ENCODE data around the gene ARID3A. TPM values are rescaled to one million over a fixed set of nuclear protein-coding genes. Genes with fewer than 3 reads are reported as not detected.
A peak's percentile ranks its signal among the peaks of the same experiment; 100 is the strongest.

ARID3A gene
- polyA plus RNA-seq, 10 donors, result 6.9 to 13.1 (median 10.4) TPM

DNA sequence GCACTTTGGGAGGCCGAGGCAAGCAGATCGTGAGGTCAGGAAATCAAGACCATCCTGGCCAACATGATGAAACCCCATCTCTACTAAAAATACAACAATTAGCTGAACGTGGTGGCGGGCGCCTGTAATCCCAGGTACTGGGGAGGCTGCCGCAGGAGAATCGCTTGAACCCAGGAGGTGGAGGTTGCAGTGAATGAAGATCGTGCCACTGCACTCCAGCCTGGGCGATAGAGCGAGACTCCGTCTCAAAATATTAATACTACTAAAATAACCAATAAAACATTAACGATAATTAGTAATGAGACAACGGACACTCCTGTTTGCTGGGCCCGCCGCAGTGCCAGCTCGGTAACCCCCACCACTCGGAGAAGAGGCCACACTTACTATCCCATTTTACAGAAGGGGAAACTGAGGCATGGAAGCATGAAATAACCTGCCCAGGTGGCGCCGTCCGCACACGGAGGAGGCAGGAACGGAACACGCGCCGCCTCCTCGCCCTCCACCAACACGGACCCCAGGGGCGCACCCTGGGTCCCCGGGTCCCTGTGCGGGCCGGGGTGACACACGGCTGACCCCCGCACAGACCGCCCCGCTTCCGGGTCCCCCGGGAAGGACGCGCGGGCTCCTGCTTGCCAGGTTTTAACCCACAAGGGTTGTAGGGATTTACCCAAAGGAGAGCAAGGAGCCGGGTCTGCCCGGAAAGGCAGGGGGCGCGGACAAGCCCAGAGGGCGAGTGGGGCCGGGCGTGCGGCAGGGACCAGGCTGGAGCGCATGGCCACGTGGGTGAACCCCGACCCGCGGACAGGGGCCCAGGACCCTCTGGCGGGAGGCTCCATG is 14.4 kb upstream of the ARID3A start:
- DNase-seq, result no peak

DNA sequence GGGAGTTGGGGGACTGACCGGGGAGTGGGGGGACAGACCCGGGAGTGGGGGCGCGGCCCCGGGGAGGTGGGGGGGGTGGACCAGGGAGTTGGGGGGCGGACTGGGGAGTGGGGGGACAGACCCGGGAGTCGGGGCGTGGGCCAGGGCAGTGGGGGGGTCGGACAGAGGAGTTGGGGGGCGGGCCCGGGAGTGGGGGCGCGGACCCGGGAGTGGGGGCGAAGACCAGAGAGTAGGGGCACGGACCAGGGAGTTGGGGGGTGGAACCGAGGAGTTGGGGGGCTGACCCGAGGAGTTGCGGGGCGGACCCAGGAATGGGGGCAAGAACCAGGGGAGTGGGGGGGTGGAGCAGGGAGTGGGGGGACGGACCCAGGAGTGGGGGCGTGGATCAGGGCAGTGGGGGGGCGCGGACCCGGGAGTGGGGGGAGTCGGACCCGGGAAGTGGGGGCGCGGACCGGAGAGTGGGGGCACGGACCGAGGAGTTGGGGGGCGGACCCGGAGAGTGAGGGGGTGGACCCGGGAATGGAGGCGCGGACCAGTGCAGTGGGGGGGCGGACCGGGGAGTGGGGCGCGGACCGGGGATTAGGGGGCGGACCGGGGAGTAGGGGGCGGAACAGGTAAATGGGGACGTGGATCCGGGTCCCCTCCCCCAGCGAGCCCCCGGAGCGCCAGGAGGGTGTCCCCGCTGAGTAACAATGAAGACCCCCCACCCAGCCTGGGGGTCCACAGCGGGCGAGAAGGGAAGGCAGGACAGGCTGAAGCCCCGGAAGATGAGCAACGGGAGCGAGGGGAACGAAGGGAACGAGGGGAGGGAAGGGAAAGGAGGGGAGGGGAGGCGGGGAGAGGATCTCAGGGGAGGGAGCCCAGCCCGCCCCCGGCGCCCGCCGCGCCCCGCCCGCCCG is 13.4 kb upstream of the ARID3A start:
- peak in 1 of 3 donors; percentile 60 for DNase-seq

DNA sequence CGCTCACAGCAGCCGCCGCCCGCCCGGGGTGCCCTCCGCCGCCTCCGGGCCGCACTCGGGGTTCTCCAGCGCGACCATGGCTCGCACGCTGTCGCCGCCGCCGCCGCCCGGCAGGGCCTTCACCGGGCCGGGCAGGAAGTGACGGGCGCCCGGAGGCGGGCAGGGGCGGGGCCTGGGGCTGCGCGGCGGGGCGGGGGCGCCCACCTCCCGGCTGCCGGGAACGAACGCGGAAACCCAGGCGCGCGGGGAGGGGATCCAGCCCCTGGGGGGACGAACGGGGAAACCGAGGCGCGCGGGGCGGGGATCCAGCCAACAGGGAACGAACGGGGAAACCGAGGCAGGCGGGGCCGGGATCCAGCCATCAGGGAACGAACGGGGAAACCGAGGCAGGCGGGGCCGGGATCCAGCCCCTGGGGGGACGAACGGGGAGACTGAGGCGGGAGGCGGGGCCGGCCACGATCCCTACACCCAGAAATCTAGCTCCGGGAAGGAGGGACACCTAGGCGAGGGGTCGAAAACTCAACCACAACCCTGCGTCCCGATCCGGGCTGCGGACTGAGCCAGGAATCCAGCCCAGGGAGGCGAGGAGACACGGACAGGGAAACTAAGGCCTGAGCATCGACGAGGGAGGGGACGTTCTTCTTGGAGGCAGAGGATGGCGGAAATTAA is 12.6 kb upstream of the ARID3A start, which contains the start of gene R3HDM4:
R3HDM4 (minus strand) TSS at position 140 of the 669 bp plus-strand sequence; CDS start at position 78, 62 bp downstream.
- peak; percentile 56 to 86 (median 77) for DNase-seq

DNA sequence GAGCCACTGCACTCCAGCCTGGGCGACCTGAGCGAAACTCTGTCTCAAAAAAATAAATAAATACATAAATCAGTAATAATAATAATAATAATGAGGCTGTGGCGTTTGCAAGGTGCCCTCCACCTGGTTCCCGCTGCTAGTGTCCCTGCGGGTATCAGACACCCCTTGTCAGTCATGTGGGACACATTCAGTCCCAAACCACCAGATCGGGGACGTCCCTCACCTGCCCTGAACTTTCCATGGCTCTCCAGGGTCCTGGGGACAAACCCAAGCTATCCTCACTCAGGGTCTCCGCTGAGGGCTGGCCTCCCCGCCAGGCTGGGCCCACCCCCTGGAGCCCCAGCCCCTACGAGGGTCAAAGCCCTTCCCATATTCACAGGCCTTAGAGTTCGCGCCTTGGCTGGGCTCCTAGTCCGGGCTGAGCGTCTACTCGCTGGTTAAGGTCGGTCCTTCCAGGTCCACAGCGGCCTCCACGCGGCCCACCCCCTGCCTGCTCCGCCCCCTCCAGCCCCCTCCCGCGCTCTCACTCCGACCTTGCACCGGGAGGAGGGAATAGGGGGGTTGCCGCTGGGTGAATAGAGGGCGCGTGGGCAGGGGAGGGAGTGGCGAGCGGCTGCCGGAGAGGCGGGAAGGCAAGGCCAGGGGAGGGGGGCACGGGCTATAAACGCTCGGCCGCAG is 9.1 kb upstream of the ARID3A start:
- DNase-seq, result peak in 1 of 3 donors; percentile 29

DNA sequence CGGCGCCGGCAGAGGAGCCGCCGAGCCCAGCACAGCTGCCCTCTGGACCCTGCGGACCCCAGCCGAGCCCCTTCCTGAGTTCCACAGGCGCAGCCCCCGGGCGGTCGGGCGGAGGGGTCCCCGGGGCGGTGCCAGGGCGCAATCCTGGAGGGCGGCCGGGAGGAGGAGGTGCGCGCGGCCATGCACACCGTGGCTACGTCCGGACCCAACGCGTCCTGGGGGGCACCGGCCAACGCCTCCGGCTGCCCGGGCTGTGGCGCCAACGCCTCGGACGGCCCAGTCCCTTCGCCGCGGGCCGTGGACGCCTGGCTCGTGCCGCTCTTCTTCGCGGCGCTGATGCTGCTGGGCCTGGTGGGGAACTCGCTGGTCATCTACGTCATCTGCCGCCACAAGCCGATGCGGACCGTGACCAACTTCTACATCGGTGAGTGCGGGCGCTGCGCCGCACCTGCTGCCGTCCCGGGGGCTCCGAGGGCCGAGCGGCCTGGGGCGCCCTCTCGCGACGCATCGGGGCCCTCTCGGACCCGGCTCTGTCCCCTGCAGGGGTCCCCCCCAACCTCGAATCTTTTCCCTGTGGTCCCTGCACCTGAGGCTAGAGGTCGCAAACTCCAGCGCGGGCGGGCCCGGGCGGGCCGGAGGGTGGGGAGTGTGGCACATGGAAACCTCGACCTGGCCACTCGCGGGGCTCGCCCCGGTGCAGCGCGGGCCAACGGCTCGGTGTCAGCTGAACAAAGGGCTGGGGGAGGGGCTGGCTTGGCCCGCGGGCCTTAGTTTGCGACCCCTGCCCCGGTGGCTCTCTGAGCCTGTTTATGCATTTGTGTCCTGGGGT is 8.3 kb upstream of the ARID3A start, which contains the start of gene KISS1R:
KISS1R (plus strand) TSS at position 11 of the 829 bp plus-strand sequence; CDS start at position 181, 170 bp downstream.
- peak in 1 of 3 donors; percentile 54 for DNase-seq

DNA sequence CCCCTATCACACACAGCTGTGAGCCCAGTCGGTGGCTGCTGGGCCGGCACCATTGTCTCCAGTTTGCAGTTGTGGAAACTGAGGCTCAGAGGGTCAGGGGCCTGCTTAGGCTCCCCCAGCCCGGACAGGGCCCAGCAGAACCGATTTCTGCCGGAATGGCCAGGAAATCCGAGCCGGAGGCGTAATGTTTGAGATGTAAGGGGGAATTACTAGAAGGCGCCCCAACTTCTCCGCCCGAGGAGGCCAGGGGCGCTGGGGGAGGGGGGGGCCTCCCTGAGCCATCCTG is 7.7 kb upstream of the ARID3A start:
- DNase-seq, result peak in 1 of 3 donors; percentile 27

DNA sequence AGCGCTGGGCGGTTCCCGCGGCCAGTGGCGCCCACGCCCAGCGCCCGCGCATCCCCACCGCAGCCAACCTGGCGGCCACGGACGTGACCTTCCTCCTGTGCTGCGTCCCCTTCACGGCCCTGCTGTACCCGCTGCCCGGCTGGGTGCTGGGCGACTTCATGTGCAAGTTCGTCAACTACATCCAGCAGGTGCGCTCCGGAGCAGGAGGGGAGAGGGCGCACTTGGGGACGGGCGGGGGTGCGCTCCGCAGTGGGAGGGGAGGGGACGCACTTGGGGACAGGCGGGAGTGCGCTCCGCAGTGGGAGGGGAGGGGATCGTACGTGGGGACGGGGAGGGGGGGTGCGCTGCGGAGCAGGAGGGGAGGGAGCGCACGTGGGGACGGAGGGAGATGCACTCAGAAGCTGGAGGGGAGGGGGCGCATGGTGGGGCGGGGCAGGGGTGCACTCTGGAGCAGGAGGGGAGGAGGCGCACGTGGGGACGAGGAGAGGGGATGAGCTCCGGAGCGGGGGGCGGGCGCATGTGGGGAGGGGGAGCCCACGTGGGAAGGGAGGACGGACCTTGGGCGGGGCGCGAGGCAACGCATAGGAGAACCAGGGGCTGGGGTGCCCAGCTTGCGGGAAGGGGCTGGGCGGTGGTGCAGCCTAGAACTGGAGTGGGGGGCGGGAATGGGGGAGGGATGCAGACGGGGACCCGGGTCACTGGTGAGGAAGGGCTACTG is 7.2 kb upstream of the ARID3A start:
- DNase-seq, result no peak

DNA sequence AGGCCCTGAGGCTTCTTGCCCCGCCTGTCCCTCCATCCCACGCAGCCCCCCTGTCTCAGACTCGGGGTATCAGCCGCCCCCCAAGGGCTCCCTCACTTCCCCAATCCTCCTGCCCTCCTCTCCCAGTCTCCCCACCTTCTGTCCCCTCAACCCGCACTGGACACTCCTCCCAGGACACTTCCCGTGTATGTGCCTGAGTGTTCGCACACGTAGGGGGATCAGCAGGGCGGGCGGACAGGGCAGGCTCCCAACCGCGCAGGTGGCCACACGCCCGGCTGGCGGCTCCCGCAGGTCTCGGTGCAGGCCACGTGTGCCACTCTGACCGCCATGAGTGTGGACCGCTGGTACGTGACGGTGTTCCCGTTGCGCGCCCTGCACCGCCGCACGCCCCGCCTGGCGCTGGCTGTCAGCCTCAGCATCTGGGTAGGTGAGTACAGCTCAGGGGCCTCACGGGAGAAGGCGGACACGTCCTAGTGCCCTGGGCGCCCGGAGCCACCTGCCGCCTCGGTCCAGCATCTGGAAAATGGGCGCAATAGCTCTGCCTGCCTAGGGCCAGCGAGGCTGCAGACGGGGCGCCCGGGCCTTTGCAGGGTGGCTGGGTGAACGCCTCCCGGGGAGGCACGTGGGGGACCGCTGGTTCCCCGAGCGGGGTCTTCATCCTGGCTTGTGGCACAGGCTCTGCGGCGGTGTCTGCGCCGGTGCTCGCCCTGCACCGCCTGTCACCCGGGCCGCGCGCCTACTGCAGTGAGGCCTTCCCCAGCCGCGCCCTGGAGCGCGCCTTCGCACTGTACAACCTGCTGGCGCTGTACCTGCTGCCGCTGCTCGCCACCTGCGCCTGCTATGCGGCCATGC is 6.4 kb upstream of the ARID3A start:
- DNase-seq, result peak in 1 of 3 donors; percentile 37

DNA sequence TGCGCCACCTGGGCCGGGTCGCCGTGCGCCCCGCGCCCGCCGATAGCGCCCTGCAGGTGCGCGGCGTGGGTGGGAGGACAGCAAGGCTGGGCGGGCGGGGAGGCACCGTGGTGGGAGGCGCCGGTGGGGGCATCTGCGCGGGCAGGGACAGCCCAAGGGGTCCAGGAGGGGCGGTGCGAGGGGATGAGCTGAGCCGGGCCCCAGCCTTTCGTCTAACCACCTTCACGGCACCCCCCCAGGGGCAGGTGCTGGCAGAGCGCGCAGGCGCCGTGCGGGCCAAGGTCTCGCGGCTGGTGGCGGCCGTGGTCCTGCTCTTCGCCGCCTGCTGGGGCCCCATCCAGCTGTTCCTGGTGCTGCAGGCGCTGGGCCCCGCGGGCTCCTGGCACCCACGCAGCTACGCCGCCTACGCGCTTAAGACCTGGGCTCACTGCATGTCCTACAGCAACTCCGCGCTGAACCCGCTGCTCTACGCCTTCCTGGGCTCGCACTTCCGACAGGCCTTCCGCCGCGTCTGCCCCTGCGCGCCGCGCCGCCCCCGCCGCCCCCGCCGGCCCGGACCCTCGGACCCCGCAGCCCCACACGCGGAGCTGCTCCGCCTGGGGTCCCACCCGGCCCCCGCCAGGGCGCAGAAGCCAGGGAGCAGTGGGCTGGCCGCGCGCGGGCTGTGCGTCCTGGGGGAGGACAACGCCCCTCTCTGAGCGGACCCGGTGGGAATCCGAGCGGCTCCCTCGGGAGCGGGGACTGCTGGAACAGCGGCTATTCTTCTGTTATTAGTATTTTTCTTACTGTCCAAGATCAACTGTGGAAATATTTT is 5.6 kb upstream of the ARID3A start:
- peak in 1 of 3 donors; percentile 49 for DNase-seq

DNA sequence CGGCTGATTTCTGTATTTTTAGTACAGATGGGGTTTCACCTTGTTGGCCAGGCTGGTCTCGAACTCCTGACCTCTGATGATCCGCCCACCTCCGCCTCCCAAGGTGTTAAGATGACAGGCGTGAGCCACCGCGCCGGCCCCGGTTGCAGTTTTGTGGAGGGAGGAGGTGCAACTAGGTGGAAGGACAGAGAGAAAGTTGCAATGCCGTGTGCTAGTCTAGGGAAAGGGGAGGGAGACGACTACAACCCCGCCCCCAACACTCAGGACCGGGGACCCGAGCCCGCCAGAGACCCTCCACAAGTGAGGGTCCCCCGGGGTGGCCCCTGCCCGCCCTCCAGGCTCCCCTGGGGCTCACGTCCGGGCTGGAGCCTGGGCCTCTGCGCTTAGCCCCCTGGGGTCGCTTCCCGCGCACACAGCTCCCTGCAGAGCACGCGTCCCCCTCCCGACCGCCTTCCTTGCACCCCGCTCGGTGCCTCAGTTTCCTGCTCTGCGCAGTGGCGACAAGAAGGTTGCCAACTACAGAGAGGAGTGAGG is 1.2 kb upstream of the ARID3A start:
- DNase-seq, result peak in 1 of 3 donors; percentile 51

DNA sequence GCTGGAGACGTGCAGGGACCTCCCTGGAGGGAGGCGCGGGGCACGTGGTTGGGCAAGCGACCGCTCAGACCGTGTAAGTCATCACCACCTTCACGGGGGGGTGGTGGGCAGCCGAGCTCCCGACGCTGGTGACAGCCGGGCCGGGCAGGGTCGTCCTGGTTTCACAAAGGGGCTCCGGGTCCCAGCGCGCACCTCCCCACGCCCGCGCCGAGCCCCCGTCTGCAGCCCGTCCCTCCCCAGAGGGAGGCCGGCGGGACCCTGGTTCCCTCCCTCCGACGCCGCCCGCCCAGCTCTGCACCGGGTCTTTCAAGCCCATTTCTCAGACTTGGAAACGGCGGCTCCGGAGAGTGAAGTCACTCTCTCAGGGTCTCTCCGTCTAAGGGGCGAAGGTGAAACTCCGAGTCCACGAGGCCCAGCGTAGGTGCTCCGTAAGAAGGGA is 729 bp upstream of the ARID3A start:
- DNase-seq, result no peak

DNA sequence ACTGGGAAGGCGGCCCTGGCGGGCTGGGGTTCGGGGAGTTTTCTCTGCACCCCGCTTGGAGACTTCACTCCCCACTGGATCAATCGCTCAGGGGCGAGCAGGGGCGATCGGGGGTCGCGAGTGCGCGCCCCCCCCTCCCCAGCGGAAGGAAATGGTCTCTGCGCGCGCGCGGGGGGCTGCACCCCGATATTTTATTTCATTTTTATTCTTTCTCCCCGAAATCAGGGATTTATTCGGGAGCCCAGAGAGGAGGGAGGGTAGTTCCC is 421 bp downstream of the ARID3A start:
- peak in 1 of 3 donors; percentile 60 for DNase-seq

DNA sequence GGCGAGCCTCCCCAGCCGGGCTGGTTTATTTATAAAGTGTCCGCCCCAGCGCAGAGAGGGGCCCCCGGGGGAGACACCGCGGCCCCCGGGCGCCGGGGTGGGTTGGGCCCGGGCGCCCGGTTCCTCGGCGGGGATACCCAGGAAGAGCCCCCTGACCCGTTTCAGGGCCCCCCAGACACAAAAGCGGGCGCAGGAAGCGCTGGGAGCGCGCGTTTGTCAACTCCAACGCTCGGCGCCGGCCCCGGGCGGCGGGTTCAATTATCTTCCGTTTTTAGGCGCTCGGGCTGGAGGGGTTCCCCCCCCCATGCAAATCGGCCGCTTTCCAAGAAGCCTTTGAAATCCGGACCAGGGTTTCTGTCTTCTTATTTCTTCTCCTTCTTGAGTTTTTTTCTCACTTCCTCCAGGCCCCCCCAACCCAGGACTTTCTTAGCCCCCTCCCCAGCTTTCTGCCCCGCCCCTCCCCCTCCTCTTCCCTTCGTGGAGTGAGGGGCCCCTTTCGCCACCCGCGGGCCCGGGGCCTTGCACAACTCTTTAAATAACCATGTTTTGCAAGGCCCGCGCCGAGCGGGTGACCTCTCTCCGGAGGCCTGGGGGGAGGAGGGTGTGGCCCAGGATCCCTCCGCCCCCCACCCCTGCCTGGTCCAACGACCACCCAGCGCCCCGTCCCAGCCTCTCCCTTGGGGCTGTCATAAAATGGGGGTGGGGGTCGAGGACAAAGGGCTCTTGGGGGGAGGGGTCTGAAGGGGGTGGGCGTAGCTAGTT is 935 bp downstream of the ARID3A start:
- DNase-seq, result peak in 2 of 3 donors; percentile 60 to 72

DNA sequence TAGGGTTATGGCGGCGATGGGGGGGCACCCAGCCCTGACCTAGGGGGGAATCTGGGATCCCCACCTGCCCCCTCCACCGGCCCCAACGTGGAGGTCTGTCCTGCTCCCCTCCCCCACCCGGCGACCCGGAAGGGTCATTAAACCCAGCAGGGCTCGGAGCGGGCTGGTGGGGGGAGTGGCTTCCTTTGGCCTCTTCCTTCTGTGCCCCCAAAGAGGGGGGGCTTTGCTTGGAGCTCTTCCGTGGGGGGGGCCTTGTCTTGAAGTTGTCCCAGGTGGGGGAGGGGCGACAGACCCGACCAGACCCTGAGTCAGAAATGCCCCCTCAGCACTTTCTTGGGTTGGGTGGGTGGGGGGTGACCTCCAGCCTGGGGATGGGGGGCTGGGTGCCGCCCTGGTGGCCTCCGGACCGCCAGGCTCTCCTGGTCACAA is 1.5 kb downstream of the ARID3A start:
- no peak for DNase-seq

DNA sequence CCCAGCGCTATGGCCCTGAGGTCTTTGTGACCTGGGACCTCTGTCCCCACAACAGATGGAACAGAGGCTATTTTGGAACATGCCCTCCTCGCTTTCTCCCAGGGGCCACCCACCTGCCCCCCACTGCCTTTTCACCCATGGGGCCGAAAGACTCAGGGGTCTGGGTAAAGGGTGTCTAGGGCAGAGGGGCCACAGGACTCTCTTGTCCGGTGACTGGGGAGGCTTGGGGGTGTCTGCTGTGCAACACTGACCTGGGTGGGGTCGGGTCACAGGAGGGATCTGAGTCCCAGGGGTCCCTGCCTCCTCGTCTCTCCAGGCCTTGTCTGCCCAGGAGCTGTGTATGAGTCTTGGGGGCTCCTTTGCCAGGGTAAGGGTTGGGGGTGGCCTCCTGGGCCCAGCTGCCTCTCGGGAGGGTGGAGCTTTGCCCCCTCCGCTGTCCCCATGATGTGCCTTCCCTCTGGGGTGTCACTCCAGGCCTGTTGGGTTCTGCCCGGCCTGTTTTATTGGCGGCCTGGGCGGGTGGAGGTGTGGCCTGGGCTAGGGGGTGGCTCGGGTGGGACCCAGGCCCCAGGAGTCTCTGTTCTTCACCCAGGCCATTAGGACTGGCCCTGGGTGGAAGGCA is 2.1 kb downstream of the ARID3A start:
- no peak for DNase-seq

DNA sequence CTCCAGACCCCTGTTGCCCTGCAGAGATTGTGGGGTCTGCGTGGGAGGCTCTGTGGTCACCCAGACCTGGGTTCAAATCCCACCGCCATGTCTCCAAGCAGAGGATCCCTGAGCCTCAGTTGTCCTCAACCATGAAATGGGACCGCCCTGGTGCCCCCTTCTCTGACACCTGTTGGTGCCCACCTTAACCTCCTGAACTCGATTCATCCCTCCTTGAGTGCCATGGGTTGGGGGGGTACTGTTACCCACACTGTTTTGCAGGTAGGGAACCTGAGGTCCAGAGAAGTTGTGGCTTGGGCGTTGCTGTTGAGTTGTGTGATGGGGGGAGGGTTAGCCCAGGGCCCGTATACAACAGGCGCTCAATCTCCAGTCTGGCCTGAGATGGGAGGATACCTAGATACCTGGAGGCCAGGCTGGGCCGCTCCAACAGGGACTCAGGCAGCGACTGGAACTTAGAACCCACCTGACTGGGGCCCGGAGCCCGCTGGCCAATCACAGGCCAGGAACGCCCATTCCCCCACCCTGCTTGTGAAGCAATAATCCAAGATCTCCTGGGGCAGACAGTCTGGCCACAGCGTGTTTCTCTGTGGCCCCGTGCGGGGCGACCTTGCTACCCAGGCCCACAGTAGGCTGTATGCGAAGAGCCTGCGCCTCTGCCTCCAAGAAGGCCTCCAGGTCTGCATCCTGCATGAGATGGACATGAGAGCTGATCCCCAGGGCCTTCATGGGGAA is 2.8 kb downstream of the ARID3A start:
- no peak for DNase-seq

Measured in muscle of back (tissue), 11 donors.